NCI-H1417 treated with DMSO at 0.1 percent for 48 hours (cell line): ENCODE measurements around the gene AMH.

Experiments
- DNase-seq: peaks from one replicate; lab custom pipeline; 2025; lab: John Stamatoyannopoulos, UW

The AMH gene

GRCh38 chr19:2287585-2288337, 38.6 kb downstream of the AMH start:
- no peak for DNase-seq

- no peak for DNase-seq
Measured at GRCh38 chr19:2288338-2288817, 39.3 kb downstream of the AMH start.

- no peak for DNase-seq
Measured at GRCh38 chr19:2288818-2289713, 39.9 kb downstream of the AMH start.

- DNase-seq, result no peak
Measured at GRCh38 chr19:2289714-2290435, 40.8 kb downstream of the AMH start.

GRCh38 chr19:2290441-2291184, 41.5 kb downstream of the AMH start:
- no peak for DNase-seq

GRCh38 chr19:2291185-2291751, 42.1 kb downstream of the AMH start:
- peak; percentile 63 for DNase-seq

- no peak for DNase-seq
Measured at GRCh38 chr19:2294687-2295335, 45.7 kb downstream of the AMH start.

GRCh38 chr19:2296141-2296540, 47.0 kb downstream of the AMH start:
- no peak for DNase-seq

GRCh38 chr19:2300533-2300932, 51.4 kb downstream of the AMH start:
- DNase-seq, result no peak
